IgD-negative memory B cell (primary cell): ENCODE data around the gene OR10X1. TPM values are rescaled to one million over a fixed set of nuclear protein-coding genes. Genes with fewer than 3 reads are reported as not detected.

Source experiments
- H3K27ac Mint-ChIP-seq, 3 donors: one replicate each; pipeline ENCODE4 v1.8.0; 2020 to 2022; ENCODE audit warnings: mild to moderate bottlenecking in 3 of 3, mixed read lengths in 3 of 3, moderate library complexity in 1 of 3
- H3K27me3 Mint-ChIP-seq: one replicate; pipeline ENCODE4 v1.8.0; 2021; ENCODE audit warnings: mixed read lengths
- H3K36me3 Mint-ChIP-seq: one replicate; pipeline ENCODE4 v1.8.0; 2020; ENCODE audit warnings: mild to moderate bottlenecking, mixed read lengths
- H3K4me1 Mint-ChIP-seq, 3 donors: one replicate each; pipeline ENCODE4 v1.8.0; 2020 to 2022; ENCODE audit warnings: mixed read lengths in 3 of 3, mild to moderate bottlenecking in 1 of 3
- H3K4me3 Mint-ChIP-seq, 4 donors: one replicate each; pipeline ENCODE4 v1.8.0; 2020 to 2022; ENCODE audit warnings: mild to moderate bottlenecking in 4 of 4, mixed read lengths in 4 of 4, moderate library complexity in 3 of 4
- H3K9me3 Mint-ChIP-seq, 3 donors: one replicate each; pipeline ENCODE4 v1.8.0; 2020 to 2021; ENCODE audit warnings: mixed read lengths in 3 of 3, mild to moderate bottlenecking in 1 of 3
- polyA plus RNA-seq: library from polyadenylated mRNA; unstranded; fragments of 300-500 nt; fragmentation: Illumina TruSeq; gene quantifications from one replicate; pipeline ENCODE4 v1.2.3, GENCODE V29; 2021

Gene OR10X1, protein sequence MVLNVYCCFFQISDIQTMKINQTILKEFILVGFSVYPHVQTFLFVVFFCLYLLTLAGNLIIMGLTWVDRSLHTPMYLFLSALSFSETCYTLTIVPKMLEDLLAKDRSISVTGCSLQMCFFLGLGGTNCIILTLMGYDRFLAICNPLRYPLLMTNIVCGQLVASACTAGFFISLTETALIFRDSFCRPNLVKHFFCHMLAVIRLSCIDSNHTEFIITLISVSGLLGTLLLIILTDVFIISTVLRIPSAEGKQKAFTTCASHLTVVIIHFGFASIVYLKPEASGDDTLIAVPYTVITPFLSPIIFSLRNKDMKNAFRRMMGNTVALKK
- not detected for polyA plus RNA-seq

DNA sequence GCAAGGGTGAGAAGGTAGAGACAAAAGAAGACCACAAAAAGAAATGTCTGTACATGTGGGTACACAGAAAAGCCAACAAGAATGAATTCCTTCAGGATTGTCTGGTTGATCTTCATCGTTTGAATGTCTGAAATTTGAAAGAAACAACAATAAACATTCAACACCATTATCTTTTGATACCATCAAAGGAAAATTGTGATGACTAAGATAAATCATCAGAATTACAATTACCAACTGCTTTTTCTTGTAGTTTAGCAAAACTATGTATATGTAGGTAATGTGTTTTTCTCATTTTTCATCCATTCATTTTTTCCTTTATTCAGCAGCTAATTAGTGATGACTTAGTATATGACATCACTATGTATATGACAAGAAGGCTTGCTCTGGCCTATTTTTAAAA is at the start of gene OR10X1:
OR10X1 (minus strand) TSS at position 167 of the 400 bp plus-strand sequence; CDS start at position 167, 0 bp downstream.
- H3K36me3 Mint-ChIP-seq, result no peaks in the 10 kb centered on the region
- no peak within 1 kb of the TSS for H3K4me3 Mint-ChIP-seq
- no peaks in the 10 kb centered on the region for H3K4me1 Mint-ChIP-seq
- no peak within 1 kb of the TSS for H3K27ac Mint-ChIP-seq
- H3K9me3 Mint-ChIP-seq, result no peaks in the 10 kb centered on the region
- peaks cover 5% of the 10 kb centered on the region for H3K27me3 Mint-ChIP-seq

DNA sequence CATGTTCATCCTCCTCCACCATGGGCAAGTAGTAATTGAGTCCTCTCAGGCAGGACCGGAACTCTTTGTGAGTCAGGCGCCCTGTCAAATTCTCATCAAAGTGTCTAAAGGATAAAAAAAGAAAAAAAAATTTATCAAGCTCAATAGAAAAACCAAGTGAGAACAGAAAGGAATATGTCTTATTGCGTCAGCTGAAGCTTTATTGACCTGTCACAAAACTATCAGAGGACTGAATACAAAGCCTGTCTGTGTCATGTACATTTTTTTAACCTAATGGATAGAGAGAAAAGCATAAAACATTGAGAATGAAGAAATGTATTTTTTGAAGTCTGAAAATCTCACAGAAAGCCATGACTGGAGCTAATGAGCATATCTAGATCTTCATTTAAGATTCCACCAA is 34.1 kb upstream of the OR10X1 start:
- Mint-ChIP-seq H3K36me3 (no peaks in the 10 kb centered on the region), H3K9me3 (no peaks in the 10 kb centered on the region), H3K27me3 (peaks cover 3% of the 10 kb centered on the region), H3K4me1 (peaks cover 0 to 11% (median 2%) of the 10 kb centered on the region in 3 donors), H3K4me3 (peak overlapping the region in 1 of 4 donors; percentile 55), H3K27ac (peak overlapping the region in 1 of 3 donors; percentile 15)

DNA sequence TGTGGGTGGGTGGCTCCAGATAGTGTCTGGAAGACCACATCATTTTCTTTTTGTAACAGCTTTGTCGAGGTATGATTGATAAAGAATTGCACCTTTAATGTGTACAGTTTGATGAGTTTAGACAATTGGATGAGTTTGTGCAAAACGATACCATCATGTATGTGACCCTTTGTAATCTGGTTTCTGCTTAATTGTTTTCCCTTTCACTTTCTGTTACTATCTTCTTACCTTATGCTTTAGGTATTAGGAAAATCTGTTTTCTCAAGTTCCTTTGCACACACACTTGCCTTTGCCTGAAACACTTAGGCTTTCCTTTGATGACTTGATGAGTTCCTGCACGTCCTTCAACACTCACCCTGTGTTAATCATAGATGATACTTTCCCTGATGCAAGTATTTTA is 32.2 kb upstream of the OR10X1 start:
- Mint-ChIP-seq H3K4me3 (no peak overlapping the region), H3K27ac (no peak overlapping the region), H3K36me3 (no peaks in the 10 kb centered on the region), H3K4me1 (peaks cover 0 to 11% (median 2%) of the 10 kb centered on the region in 3 donors), H3K9me3 (no peaks in the 10 kb centered on the region), H3K27me3 (peaks cover under 1% of the 10 kb centered on the region)

DNA sequence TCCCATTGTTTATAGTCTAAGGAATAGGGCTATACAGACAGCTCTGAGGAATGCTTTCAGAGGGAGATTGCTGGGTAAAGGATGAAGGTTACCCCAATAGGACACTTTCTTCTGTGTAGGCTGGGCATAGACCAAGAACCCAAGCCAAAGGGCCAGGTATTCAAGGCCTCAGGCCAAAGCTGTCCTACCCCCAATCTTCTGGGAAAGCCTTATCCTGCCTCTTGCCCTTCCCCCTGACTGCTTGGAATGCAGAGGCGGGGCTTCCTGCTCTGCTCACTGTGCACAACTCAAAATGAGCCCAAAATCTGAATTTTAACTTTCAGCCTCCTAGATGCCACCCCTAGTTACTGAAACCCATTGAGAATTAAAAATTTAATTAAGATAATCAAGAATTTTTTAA is 27.6 kb upstream of the OR10X1 start:
- Mint-ChIP-seq H3K4me3 (no peak overlapping the region), H3K4me1 (peaks cover 0 to 8% (median 2%) of the 10 kb centered on the region in 3 donors), H3K9me3 (no peaks in the 10 kb centered on the region), H3K27ac (no peak overlapping the region), H3K27me3 (no peaks in the 10 kb centered on the region), H3K36me3 (no peaks in the 10 kb centered on the region)

DNA sequence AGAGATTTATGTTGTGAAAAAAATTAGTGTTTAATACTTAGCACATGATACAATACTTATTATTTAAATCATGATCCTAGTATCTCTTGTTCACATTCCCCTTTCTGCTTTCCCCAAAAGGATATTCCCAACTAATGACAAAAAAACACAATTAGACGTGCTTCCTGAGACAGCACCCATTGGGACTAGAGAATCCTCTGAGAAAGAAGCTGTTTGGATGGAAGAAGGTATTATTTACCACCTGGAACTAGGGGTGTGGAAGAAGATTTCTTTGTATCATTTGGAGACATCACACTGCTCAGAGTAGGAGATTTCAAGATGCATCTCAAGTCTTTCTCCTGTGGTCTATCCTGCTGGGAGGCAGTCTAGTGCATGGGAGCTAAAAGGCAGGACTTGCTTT is 25.3 kb upstream of the OR10X1 start, which contains the start of gene OR10Z1:
OR10Z1 (plus strand) TSS at position 301 of the 400 bp plus-strand sequence. CDS start 1,171 bp downstream, outside the sequence.
- H3K4me1 Mint-ChIP-seq, result no peaks in the 10 kb centered on the region
- H3K27ac Mint-ChIP-seq, result no peak within 1 kb of the TSS
- no peak within 1 kb of the TSS for H3K4me3 Mint-ChIP-seq
- H3K27me3 Mint-ChIP-seq, result no peaks in the 10 kb centered on the region
- peaks cover 0 to 3% (median 0%) of the 10 kb centered on the region in 3 donors for H3K9me3 Mint-ChIP-seq
- H3K36me3 Mint-ChIP-seq, result no peaks in the 10 kb centered on the region

DNA sequence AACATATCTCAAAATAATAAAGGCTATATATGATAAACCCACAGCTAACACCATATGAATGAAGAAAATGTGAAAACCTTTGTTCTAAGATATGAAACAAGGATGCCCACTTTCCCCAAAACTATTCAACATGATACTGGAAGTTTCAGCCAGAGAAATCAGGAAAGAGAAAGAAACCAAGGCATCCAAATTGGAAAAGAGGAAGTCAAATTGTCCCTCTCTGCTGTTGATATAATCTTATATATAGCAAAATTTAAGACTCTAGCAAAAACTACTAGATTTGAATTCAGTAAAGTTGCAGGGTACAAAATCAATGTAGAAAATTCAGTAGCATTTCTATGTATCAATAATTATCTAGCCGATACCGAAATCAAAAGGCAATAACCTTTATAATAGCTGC is 21.0 kb upstream of the OR10X1 start:
- H3K9me3 Mint-ChIP-seq, result peaks cover 7 to 24% (median 17%) of the 10 kb centered on the region in 3 donors
- H3K36me3 Mint-ChIP-seq, result peaks cover 5% of the 10 kb centered on the region
- no peak overlapping the region for H3K4me3 Mint-ChIP-seq
- H3K4me1 Mint-ChIP-seq, result no peaks in the 10 kb centered on the region
- peaks cover 4% of the 10 kb centered on the region for H3K27me3 Mint-ChIP-seq
- H3K27ac Mint-ChIP-seq, result no peak overlapping the region

DNA sequence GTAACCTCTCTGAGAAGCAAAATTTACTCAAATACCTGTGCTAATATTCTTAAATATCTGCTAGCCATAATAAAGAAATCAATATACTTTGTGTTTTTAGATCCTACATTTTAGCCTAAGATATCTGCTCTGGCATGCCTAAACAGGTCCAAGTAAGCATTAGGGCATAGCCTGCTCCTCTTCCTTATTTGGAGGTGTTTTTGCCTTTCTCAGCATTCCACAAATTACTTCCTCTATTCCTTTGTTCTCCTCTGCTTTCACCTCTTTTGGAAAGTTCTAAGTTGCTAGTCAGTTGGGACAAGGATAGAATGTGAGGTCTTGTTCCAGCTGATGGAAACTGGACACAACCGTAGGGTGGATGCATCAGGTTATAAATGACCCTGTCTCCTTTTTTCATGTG is 7.2 kb upstream of the OR10X1 start:
- peaks cover 4 to 7% (median 7%) of the 10 kb centered on the region in 3 donors for H3K9me3 Mint-ChIP-seq
- H3K36me3 Mint-ChIP-seq, result no peaks in the 10 kb centered on the region
- H3K4me1 Mint-ChIP-seq, result no peaks in the 10 kb centered on the region
- H3K27me3 Mint-ChIP-seq, result peaks cover 5% of the 10 kb centered on the region
- no peak overlapping the region for H3K27ac Mint-ChIP-seq
- H3K4me3 Mint-ChIP-seq, result no peak overlapping the region

DNA sequence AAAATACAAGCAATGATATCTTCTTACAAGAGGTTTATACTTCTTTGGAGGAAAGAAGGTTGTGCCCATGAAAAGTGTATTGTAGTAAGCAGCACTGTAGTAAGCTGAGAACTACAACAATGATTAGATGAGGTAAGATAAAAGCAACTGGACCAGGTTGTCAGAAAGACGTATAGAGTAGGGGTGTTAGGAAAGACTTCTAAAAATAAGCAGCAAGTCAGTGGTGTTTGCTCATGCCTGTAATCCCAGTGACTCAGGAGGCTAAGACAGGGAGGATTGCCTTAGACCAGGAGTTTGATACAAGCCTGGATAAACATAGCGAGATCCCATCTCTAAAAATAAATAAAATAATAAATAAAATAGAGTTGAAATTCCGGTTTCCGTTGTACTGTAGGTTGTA is 4.3 kb upstream of the OR10X1 start:
- Mint-ChIP-seq H3K27me3 (peaks cover 5% of the 10 kb centered on the region), H3K4me3 (no peak overlapping the region), H3K9me3 (peaks cover 4 to 7% (median 5%) of the 10 kb centered on the region in 3 donors), H3K36me3 (no peaks in the 10 kb centered on the region), H3K27ac (no peak overlapping the region), H3K4me1 (no peaks in the 10 kb centered on the region)

DNA sequence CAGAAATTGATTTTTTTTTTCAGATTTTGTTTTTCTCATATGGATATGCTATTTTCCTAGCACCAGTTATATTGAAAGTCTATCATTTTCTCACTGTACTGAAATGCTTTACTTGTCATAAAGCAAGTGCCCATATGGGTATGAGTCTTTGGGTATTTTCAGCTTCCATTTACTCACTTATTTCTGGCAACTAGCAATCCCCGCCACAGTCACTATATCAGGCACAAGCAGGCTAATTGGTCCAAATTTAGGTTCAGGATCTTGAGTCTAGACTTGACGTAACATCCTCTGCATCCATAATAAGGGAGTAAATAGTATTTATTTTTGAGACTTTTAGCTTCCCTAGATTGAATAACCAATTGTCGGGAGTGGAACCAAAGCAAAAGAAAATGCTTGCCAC is 2.1 kb downstream of the OR10X1 start:
- Mint-ChIP-seq H3K27ac (no peak overlapping the region), H3K4me1 (no peaks in the 10 kb centered on the region), H3K9me3 (peaks cover 0 to 2% (median 0%) of the 10 kb centered on the region in 3 donors), H3K4me3 (no peak overlapping the region), H3K36me3 (peaks cover 2% of the 10 kb centered on the region), H3K27me3 (peaks cover 4% of the 10 kb centered on the region)

DNA sequence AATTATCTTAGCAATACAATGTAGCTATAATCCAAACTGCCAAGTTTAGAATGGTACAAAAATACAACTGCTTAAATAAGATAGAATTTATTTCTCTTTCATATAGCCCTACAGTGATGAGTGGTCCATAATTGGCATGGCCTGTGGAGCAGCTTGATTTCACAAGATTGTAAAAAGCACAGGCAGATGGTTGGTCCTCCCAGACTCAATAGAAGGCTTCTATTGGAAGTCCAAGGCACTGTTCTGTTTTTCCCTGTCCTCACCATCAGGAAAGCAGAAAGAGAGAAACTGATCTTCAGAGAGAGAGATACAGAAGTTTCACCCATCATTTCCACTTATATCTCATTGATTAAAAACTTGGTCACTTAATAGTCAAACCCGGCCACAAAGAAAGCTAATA is 7.5 kb downstream of the OR10X1 start:
- Mint-ChIP-seq H3K4me1 (no peaks in the 10 kb centered on the region), H3K9me3 (peaks cover 0 to 5% (median 0%) of the 10 kb centered on the region in 3 donors), H3K27me3 (peaks cover 5% of the 10 kb centered on the region), H3K4me3 (no peak overlapping the region), H3K36me3 (peaks cover 2% of the 10 kb centered on the region), H3K27ac (no peak overlapping the region)

DNA sequence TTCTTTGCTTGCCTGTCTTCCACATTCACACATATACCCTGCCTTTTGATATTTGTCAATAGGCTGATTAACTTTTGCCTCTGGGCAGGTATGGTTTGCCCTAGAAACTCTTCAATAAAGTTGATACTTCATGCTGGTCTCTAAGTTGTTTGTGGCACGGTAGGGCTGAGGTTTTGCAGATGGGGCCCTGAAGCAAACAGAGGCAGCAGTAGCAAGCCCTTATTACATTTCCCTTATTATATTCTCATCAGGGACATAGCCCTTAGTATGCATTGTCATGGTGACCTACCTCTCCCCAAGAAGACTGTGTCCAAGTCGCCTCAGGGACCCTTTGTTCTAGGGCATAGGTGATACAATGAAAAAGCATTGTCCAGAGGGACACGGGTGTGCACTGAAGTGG is 9.2 kb downstream of the OR10X1 start, which contains the start of gene OR6P1:
OR6P1 (minus strand) TSS at position 101 of the 400 bp plus-strand sequence. CDS start 6,976 bp downstream, outside the sequence.
- Mint-ChIP-seq H3K36me3 (peaks cover 2% of the 10 kb centered on the region), H3K4me1 (no peaks in the 10 kb centered on the region), H3K9me3 (peaks cover 0 to 5% (median 0%) of the 10 kb centered on the region in 3 donors), H3K27ac (no peak within 1 kb of the TSS), H3K27me3 (peaks cover 5% of the 10 kb centered on the region), H3K4me3 (no peak within 1 kb of the TSS)

DNA sequence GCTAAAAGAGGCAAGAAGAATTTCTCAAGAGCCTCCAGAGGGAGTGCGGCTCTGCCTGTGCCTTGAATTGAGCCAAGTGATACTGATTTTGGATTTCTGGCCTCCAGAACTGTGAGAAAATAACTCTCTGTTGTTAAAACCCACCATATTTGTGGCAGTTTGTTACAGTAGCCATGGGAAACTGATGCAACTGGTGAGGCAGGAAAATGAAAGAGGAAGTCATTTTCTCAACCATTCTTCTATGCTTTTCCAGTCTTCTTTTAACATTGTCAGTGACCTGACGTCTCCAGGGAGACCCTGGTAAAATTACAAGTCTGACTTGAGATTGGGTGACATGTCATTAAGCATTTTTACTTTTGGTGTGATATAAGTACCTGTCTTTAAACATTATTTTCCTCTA is 15.1 kb downstream of the OR10X1 start:
- H3K36me3 Mint-ChIP-seq, result no peaks in the 10 kb centered on the region
- H3K4me3 Mint-ChIP-seq, result peak overlapping the region in 2 of 4 donors; percentile 19 to 64
- peak overlapping the region in 2 of 3 donors; percentile 20 to 70 for H3K27ac Mint-ChIP-seq
- H3K9me3 Mint-ChIP-seq, result peaks cover 3 to 5% (median 3%) of the 10 kb centered on the region in 3 donors
- H3K4me1 Mint-ChIP-seq, result peaks cover 12 to 15% (median 12%) of the 10 kb centered on the region in 3 donors
- peaks cover 3% of the 10 kb centered on the region for H3K27me3 Mint-ChIP-seq

DNA sequence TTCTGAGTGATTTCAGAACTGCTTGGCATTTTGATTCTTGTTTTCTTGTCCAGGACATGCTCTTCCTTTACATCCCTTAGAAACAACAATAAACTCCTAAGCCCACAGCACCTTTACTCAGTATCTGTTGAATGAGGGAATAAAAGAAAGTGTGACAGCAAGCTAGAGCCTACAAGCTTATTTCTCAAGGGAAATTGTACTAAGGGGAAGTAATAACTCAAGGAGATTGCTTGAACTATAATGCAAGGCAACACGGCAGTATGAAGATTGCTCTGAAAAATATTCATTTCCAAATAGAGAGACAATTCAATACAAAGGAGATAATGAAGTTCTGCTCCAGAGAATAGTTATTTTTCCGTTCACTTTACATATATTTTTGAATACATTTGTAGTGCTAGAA is 15.8 kb downstream of the OR10X1 start:
- H3K9me3 Mint-ChIP-seq, result peaks cover 3 to 5% (median 3%) of the 10 kb centered on the region in 3 donors
- peak overlapping the region in 2 of 4 donors; percentile 19 to 65 for H3K4me3 Mint-ChIP-seq
- H3K27ac Mint-ChIP-seq, result no peak overlapping the region
- H3K36me3 Mint-ChIP-seq, result no peaks in the 10 kb centered on the region
- peaks cover 12 to 15% (median 12%) of the 10 kb centered on the region in 3 donors for H3K4me1 Mint-ChIP-seq
- peaks cover 3% of the 10 kb centered on the region for H3K27me3 Mint-ChIP-seq

DNA sequence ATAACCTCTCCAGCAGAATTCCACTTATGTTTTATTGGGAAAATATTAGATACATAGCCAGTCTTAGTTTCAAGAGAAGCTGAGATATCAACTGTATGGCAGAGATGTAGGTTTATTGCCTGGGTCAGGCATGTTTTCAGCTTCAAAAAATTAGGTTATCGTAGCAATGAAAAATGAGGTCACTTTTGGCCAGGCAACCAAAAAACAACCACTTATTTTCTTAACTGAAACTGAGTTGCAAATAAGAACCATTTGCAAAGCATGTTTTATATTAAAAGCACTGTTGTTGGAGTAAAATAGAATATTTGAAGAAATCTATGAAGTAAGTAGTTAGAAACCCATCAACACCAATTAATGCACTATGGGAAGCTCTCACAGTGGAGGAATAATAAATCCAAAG is 20.0 kb downstream of the OR10X1 start:
- Mint-ChIP-seq H3K36me3 (no peaks in the 10 kb centered on the region), H3K4me3 (no peak overlapping the region), H3K27ac (no peak overlapping the region), H3K27me3 (peaks cover 3% of the 10 kb centered on the region), H3K9me3 (peaks cover 0 to 5% (median 3%) of the 10 kb centered on the region in 3 donors), H3K4me1 (peaks cover 11 to 15% (median 12%) of the 10 kb centered on the region in 3 donors)

DNA sequence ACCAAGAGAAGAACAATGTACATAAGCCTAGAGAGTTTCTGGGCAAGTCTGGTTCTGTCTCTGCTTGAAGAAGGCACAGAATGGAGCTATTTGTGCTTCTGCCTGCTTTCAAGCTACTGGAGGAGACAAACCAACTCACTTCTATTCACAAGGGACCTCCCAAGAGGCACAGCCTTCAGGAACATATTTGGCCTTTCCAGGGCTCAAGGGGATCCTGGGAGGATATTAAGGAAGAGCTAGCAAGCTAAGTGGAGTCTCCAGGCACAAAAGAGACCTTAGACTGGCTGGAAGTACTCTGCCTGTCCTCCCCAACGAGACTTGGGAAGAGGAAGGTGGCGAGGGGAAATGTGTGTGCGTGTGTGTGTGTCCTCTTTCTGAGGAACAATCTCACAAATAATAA is 25.3 kb downstream of the OR10X1 start, which contains the start of gene OR6Y1:
OR6Y1 (minus strand) TSS at position 54 of the 400 bp plus-strand sequence. CDS start 6,300 bp downstream, outside the sequence.
- no peak within 1 kb of the TSS for H3K27ac Mint-ChIP-seq
- H3K4me3 Mint-ChIP-seq, result no peak within 1 kb of the TSS
- peaks cover 0 to 3% (median 0%) of the 10 kb centered on the region in 3 donors for H3K9me3 Mint-ChIP-seq
- H3K36me3 Mint-ChIP-seq, result no peaks in the 10 kb centered on the region
- H3K4me1 Mint-ChIP-seq, result no peaks in the 10 kb centered on the region
- H3K27me3 Mint-ChIP-seq, result peaks cover 2% of the 10 kb centered on the region
